H9 (cell line): ENCODE data around the gene UPK2. TPM values are rescaled to one million over a fixed set of nuclear protein-coding genes. Genes with fewer than 3 reads are reported as not detected.

Experiments used
- DNase-seq: peaks from one replicate; pipeline ENCODE4 v3.0.0-alpha.2; 2017
- H2AFZ ChIP-seq: one replicate; pipeline ENCODE4 v1.6.1; 2013; ENCODE audit warnings: mild to moderate bottlenecking, low read length, control low read depth, moderate library complexity
- H2AK5ac ChIP-seq: 2 replicates; pipeline ENCODE4 v1.6.1; 2013; ENCODE audit warnings: low read length, control low read depth, mixed read lengths; ENCODE audit not compliant: insufficient read length
- H2BK120ac ChIP-seq: one replicate; pipeline ENCODE4 v1.6.1; 2013; ENCODE audit warnings: low read depth, mild to moderate bottlenecking, low read length, control low read depth, inconsistent platforms; ENCODE audit not compliant: poor library complexity, severe bottlenecking
- H2BK12ac ChIP-seq: 2 replicates; pipeline ENCODE4 v1.6.1; 2013; ENCODE audit warnings: low read length, control low read depth, mixed read lengths, low read depth; ENCODE audit not compliant: insufficient read length
- H2BK15ac ChIP-seq: 2 replicates; pipeline ENCODE4 v1.6.1; 2013; ENCODE audit warnings: low read depth, low read length, control low read depth
- H2BK20ac ChIP-seq: one replicate; pipeline ENCODE4 v1.6.1; 2013; ENCODE audit warnings: low read depth, mild to moderate bottlenecking, low read length, control low read depth, inconsistent platforms; ENCODE audit not compliant: poor library complexity, severe bottlenecking
- H2BK5ac ChIP-seq: 2 replicates; pipeline ENCODE4 v1.6.1; 2013; ENCODE audit warnings: low read length, control low read depth, mixed read lengths; ENCODE audit not compliant: insufficient read length
- H3K14ac ChIP-seq: 2 replicates; pipeline ENCODE4 v1.6.1; 2013; ENCODE audit warnings: low read length, control low read depth; ENCODE audit not compliant: insufficient read depth
- H3K18ac ChIP-seq: 2 replicates; pipeline ENCODE4 v1.6.1; 2013; ENCODE audit warnings: low read depth, mild to moderate bottlenecking, mixed read lengths, low read length, control low read depth; ENCODE audit not compliant: insufficient read length
- H3K23ac ChIP-seq: 2 replicates; pipeline ENCODE4 v1.6.1; 2013; ENCODE audit warnings: low read length, control low read depth, mixed read lengths, low read depth; ENCODE audit not compliant: insufficient read length
- H3K23me2 ChIP-seq: 2 replicates; pipeline ENCODE4 v1.6.1; 2013; ENCODE audit warnings: low read depth, mild to moderate bottlenecking, mixed read lengths, low read length, control low read depth; ENCODE audit not compliant: insufficient read length, poor library complexity, severe bottlenecking
- H3K27ac ChIP-seq: 2 replicates; pipeline ENCODE4 v1.5.1; 2013; ENCODE audit warnings: low read length, control low read depth, mixed read lengths, low read depth; ENCODE audit not compliant: insufficient read length
- H3K27me3 ChIP-seq: 2 replicates; pipeline ENCODE4 v1.6.1; 2013; ENCODE audit warnings: low read length, control low read depth, inconsistent platforms; ENCODE audit not compliant: insufficient read depth
- H3K4ac ChIP-seq: 2 replicates; pipeline ENCODE4 v1.6.1; 2013; ENCODE audit warnings: low read depth, mild to moderate bottlenecking, control low read depth, inconsistent platforms, low read length, moderate library complexity
- H3K4me1 ChIP-seq: 2 replicates; pipeline ENCODE4 v1.6.1; 2013; ENCODE audit warnings: low read length, control low read depth, inconsistent platforms; ENCODE audit not compliant: insufficient read depth
- H3K4me2 ChIP-seq: 2 replicates; pipeline ENCODE4 v1.6.1; 2013; ENCODE audit warnings: low read length, control low read depth, mixed read lengths; ENCODE audit not compliant: insufficient read length, insufficient read depth
- H3K56ac ChIP-seq: 2 replicates; pipeline ENCODE4 v1.6.1; 2013; ENCODE audit warnings: low read depth, mild to moderate bottlenecking, mixed read lengths, low read length, control low read depth; ENCODE audit not compliant: insufficient read length
- H3K79me1 ChIP-seq: 2 replicates; pipeline ENCODE4 v1.6.1; 2013; ENCODE audit warnings: low read depth, mild to moderate bottlenecking, moderate library complexity, low read length, control low read depth, inconsistent platforms; ENCODE audit not compliant: insufficient read depth, poor library complexity, severe bottlenecking
- H3K79me2 ChIP-seq: 2 replicates; pipeline ENCODE4 v1.6.1; 2013; ENCODE audit warnings: low read length, control low read depth, inconsistent platforms; ENCODE audit not compliant: insufficient read depth
- H3K9ac ChIP-seq: 2 replicates; pipeline ENCODE4 v1.6.1; 2013; ENCODE audit warnings: low read length, control low read depth, mixed read lengths; ENCODE audit not compliant: insufficient read length; ENCODE audit errors: extremely low read depth
- H3K9me3 ChIP-seq: one replicate; pipeline ENCODE4 v1.6.1; 2013; ENCODE audit warnings: low read depth, low read length, inconsistent platforms; ENCODE audit not compliant: control insufficient read depth
- H3T11ph ChIP-seq: one replicate; pipeline ENCODE4 v1.6.1; 2013; ENCODE audit warnings: mild to moderate bottlenecking, low read length, control low read depth, inconsistent platforms
- H4K20me1 ChIP-seq: one replicate; pipeline ENCODE4 v1.6.1; 2013; ENCODE audit not compliant: control insufficient read depth, insufficient read length, insufficient read depth
- H4K5ac ChIP-seq: 2 replicates; pipeline ENCODE4 v1.6.1; 2013; ENCODE audit warnings: low read depth, mild to moderate bottlenecking, mixed read lengths, low read length, control low read depth; ENCODE audit not compliant: insufficient read length
- H4K8ac ChIP-seq: replicated peaks from 2 replicates; pipeline ENCODE4 v1.6.1; 2013; ENCODE audit warnings: low read length, control low read depth, mixed read lengths, low read depth; ENCODE audit not compliant: insufficient read length
- H4K91ac ChIP-seq: 2 replicates; pipeline ENCODE4 v1.6.1; 2013; ENCODE audit warnings: low read depth, mild to moderate bottlenecking, moderate library complexity, mixed read lengths, low read length, control low read depth; ENCODE audit not compliant: insufficient read length
- H3K27ac Mint-ChIP-seq, 3 experiments: 2 replicates in 2 of 3; 3 replicates in 1 of 3; pipeline ENCODE4 v1.8.0; 2020 to 2021; ENCODE audit warnings: mixed read lengths in 3 of 3, mild to moderate bottlenecking in 1 of 3, moderate library complexity in 1 of 3
- H3K27me3 Mint-ChIP-seq: 2 replicates; pipeline ENCODE4 v1.8.0; 2021; ENCODE audit warnings: low read depth, mild to moderate bottlenecking, moderate library complexity, mixed read lengths
- H3K36me3 Mint-ChIP-seq, 3 experiments: 2 replicates in 2 of 3; 3 replicates in 1 of 3; pipeline ENCODE4 v1.8.0; 2020 to 2021; ENCODE audit warnings: low read depth in 3 of 3, mixed read lengths in 3 of 3; ENCODE audit not compliant: insufficient read depth in 1 of 3
- H3K4me1 Mint-ChIP-seq, 2 experiments: 2 replicates each; pipeline ENCODE4 v1.8.0; 2020; ENCODE audit warnings: mixed read lengths in 2 of 2
- H3K4me3 Mint-ChIP-seq, 2 experiments: 2 replicates in 1 of 2; 3 replicates in 1 of 2; pipeline ENCODE4 v1.8.0; 2020 to 2021; ENCODE audit warnings: mild to moderate bottlenecking in 2 of 2, mixed read lengths in 2 of 2, moderate library complexity in 1 of 2
- H3K9me3 Mint-ChIP-seq, 2 experiments: 2 replicates in 1 of 2; 3 replicates in 1 of 2; pipeline ENCODE4 v1.8.0; 2020; ENCODE audit warnings: mild to moderate bottlenecking in 2 of 2, mixed read lengths in 2 of 2, moderate library complexity in 1 of 2
- WGBS: extraction: QIAGEN DNeasy Blood & Tissue Kit; methylation state at CpG from one replicate; pipeline ENCODE4 v1.1.7; 2013; ENCODE audit warnings: missing lambda C conversion rate, low lambda C conversion rate, mixed read lengths; ENCODE audit not compliant: insufficient read length; ENCODE audit errors: extremely low coverage; 5-methylcytosine and 5-hydroxymethylcytosine counted together
- long read RNA-seq: library from polyadenylated mRNA; unstranded; transcript quantifications from one replicate; pipeline ENCODE4 v2.0.0, GENCODE V29; 2020
- total RNA-seq: library from RNA; stranded (reverse); gene quantifications from 2 replicates; pipeline ENCODE4 v1.2.1, GENCODE V29; 2021
- TF ChIP-seq, protein P1 (sequence below): fragments of 200-600 bp; sonication (generic); conservative IDR thresholded peaks from 3 replicates; pipeline ENCODE4 v1.8.0; 2021; ENCODE audit warnings: antibody characterized with exemption, mild to moderate bottlenecking

The UPK2 gene
- total RNA-seq, result 0.24 and 0.33 TPM in 2 replicates
- long read RNA-seq, result 0 reads

DNA sequence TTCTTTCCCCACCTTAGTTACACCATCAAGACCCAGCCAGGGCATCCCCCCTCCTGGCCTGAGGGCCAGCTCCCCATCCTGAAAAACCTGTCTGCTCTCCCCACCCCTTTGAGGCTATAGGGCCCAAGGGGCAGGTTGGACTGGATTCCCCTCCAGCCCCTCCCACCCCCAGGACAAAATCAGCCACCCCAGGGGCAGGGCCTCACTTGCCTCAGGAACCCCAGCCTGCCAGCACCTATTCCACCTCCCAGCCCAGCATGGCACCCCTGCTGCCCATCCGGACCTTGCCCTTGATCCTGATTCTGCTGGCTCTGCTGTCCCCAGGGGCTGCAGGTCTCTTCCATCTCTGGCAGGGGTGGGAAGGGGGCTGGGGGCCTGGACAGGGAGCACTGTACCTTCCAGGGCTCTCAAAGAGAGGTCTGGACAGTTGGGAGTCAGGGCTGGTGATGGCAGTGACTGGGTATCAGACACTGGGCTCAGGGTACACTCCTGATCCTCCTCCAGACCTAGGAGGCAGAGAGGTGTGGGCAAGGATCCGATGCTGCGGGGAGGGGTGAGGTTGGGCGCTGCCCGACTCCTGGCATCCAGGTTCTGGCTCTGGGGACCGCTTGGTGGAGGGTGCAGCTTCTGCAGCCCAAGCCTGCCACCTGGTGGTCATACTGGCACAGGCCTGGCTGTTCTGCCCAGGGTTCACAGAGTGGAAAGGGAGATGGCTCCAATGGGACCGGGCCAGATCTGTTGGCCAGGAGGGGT lies at the start of gene UPK2:
Gene UPK2, plus strand, starts transcription at position 205 of the 753 bp plus-strand sequence. Its CDS starts 53 bp downstream, at position 258.
- no CpG with 5 or more reads among the region's 7 CpGs for WGBS
- H3K9me3 Mint-ChIP-seq, result no peaks in the 10 kb centered on the region
- Histone ChIP-seq H2BK15ac (no peak within 1 kb of the TSS), H4K5ac (no peak within 1 kb of the TSS), H4K91ac (no peak within 1 kb of the TSS), H3K4me2 (no peak within 1 kb of the TSS), H3K23me2 (no peaks in the 10 kb centered on the region), H3K14ac (no peak within 1 kb of the TSS), H2BK120ac (no peak within 1 kb of the TSS), H2BK12ac (no peak within 1 kb of the TSS), H3K18ac (no peak within 1 kb of the TSS), H3K4ac (no peak within 1 kb of the TSS), H2BK20ac (no peak within 1 kb of the TSS), H4K8ac (no peak within 1 kb of the TSS), H3K9ac (no peak within 1 kb of the TSS), H3K27ac (no peak within 1 kb of the TSS), H3K23ac (no peak within 1 kb of the TSS), H2BK5ac (no peak within 1 kb of the TSS), H3K79me1 (no peaks in the 10 kb centered on the region), H4K20me1 (no peaks in the 10 kb centered on the region), H2AFZ (no peak within 1 kb of the TSS), H3K56ac (no peak within 1 kb of the TSS), H3K4me1 (no peaks in the 10 kb centered on the region), H3K27me3 (no peaks in the 10 kb centered on the region), H3T11ph (no peak within 1 kb of the TSS), H3K79me2 (no peaks in the 10 kb centered on the region), H2AK5ac (no peak within 1 kb of the TSS), H3K9me3 (no peaks in the 10 kb centered on the region)
- H3K36me3 Mint-ChIP-seq, result no peaks in the 10 kb centered on the region
- no peak within 1 kb of the TSS for H3K27ac Mint-ChIP-seq
- peaks cover 12 to 17% of the 10 kb centered on the region in 2 experiments for H3K4me1 Mint-ChIP-seq
- TF ChIP-seq, protein P1, sequence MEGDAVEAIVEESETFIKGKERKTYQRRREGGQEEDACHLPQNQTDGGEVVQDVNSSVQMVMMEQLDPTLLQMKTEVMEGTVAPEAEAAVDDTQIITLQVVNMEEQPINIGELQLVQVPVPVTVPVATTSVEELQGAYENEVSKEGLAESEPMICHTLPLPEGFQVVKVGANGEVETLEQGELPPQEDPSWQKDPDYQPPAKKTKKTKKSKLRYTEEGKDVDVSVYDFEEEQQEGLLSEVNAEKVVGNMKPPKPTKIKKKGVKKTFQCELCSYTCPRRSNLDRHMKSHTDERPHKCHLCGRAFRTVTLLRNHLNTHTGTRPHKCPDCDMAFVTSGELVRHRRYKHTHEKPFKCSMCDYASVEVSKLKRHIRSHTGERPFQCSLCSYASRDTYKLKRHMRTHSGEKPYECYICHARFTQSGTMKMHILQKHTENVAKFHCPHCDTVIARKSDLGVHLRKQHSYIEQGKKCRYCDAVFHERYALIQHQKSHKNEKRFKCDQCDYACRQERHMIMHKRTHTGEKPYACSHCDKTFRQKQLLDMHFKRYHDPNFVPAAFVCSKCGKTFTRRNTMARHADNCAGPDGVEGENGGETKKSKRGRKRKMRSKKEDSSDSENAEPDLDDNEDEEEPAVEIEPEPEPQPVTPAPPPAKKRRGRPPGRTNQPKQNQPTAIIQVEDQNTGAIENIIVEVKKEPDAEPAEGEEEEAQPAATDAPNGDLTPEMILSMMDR, result peak; percentile 97
- H3K27me3 Mint-ChIP-seq, result peaks cover 41% of the 10 kb centered on the region
- peak within 1 kb of the TSS in 1 of 2 experiments; percentile 65; a peak in 2 of 5 replicates for H3K4me3 Mint-ChIP-seq
- DNase-seq, result peak; percentile 93
